ENCODE data around the gene ZSWIM3.
"Not testable (repeated sequence)": the region's sequence is repeated elsewhere in the genome, so short reads cannot be mapped to it uniquely, and the experiment has no call there.

Gene ZSWIM3

DNA sequence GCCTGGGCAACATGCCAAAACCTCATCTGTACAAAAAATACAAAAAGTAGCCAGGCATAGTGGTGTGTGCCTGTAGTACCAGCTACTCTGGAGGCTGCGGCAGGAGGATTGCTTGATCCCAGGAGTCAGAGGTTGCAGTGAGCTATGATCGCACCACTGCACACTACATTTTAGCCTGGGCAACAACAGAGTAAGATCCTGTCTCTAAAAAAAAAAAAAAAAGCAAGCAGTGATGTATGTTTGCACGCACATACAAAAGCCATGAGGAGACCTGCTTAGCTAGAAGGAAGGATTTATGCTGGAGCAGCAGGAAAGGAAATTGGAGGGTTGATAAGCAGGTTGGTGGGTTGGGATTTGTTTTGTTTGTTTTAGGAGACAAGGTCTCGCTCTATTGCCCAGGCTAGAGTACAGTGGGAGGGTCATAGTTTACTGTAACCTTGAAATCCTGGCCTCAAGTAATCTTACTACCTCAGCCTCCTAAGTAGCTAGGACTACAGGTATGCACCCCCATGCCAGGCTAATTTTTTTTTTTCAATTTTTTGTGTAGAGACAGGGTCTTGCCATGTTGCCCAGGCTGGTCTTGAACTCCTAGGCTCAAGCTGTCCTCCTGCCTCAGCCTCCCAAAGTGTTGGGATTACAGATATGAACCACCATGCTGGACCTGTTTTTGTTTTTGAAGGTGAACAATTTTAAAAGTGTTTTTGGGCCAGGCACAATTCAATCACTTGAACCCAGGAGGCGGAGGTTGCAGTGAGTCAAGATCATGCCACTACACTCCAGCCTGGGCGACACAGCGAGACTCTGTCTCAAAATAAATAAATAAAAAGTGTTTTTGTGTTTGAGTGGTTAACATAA is 4.0 kb downstream of the ZSWIM3 start:
- DNase-seq, result no peak

DNA sequence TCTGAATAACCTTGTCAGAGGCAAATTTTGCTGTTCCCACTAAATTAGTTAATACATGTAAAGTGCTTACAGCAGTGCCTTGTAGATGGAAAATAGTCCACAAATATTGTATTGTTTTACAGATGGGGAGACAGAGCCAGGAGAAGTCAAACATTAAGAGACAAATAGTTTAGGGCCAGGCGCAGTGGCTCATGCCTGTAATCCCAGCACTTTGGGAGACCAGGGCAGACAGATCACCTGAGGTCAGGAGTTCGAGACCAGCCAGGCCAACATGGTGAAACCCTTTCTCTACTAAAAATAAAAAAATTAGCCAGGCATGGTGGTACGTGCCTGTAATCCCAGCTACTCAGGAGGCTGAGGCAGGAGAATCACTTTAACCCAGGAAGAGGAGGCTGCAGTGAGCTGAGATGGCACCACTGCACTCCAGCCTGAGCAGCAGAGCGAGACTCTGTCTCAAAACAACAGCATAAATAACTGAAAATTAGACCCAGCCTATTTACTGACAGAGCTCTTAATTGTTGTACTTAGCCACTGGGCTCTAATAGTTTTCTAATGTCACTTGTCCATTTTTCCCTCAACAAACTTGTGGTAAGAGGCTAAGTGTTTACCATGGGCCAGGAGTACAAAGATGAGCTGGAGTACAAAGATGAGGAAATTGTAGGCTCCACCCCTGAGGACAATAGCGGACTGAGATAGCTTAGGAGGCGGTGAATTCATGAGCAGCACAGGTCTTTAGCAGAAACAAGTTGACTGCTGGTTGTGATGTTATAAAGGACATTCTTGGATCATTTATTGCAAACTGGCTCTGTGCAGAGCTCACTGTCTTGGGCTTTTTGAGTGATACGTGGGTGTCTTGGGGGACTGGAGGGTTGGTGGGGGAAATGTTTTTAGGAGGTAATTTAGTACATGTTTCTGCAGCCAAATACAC is 6.4 kb downstream of the ZSWIM3 start:
- DNase-seq, result no peak

- no peak for DNase-seq
These were observed 9.0 kb downstream of the ZSWIM3 start for GRCh38 chr20:45866454-45866853.

DNA sequence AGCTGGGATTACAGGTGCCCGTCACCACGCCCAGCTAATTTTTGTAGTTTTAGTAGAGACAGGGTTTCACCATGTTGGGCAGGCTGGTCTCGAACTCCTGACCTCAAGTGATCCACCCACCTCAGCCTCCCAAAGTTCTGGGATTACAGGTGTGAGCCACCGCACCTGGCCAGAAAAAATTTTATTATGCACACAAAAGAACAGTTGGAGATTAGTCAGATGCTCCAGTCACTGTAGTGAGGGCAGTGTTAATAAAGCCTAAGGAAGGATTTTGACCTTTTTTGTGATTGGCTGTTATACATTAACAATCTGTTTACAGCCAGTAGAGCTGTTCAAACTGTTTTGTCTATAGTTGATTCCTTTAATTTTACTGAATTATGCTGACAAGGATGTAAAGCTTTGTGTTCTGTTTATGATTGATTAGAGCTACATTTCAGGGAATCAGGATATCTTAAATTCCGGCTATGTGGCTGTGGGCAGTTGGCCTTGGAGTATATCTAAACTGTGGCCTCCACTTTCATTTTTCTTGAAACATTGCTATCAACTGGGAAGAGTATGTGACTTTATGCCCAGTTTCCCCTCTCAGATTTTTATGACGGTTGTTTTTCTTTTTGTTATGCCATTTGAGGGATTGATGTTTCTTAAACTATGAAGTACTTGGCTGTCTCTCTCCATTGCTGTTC is 9.9 kb downstream of the ZSWIM3 start:
- no peak for DNase-seq

GRCh38 chr20:45867819-45868176 is 10.4 kb downstream of the ZSWIM3 start:
- DNase-seq, result no peak

GRCh38 chr20:45872626-45873025 is 15.2 kb downstream of the ZSWIM3 start:
- DNase-seq, result no peak

DNA sequence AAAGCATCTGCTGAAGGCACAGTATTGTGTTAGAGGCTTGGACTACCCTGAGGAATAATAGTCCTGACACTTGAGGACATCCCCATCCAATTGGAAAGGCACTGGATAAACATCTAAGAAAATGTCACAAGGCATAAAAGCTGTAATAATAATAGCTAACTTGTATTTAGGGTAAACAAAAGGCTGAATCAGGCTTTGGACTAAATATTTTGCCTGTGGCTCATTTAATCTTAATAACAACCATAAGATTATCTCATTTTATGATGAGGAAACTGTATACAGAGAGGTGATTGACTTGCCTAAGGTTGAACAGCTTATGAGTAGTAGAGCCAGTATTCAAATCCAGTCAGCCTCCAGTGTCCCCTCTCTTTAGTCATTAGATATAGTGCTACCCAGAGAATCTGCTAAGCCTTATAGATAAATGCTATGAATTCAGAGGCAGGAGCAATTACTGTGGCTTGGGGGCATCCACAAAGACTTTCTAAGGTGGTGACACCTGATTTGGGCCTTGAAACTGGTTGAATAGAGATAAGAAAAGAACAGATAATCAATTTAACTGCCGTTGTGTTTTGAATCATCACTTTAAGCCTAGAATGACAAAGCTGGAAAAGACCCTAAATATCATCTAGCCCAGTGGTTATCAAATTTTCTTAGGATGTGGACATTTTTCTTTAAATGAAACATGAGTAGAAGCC is 16.1 kb downstream of the ZSWIM3 start:
- no peak for DNase-seq

DNA sequence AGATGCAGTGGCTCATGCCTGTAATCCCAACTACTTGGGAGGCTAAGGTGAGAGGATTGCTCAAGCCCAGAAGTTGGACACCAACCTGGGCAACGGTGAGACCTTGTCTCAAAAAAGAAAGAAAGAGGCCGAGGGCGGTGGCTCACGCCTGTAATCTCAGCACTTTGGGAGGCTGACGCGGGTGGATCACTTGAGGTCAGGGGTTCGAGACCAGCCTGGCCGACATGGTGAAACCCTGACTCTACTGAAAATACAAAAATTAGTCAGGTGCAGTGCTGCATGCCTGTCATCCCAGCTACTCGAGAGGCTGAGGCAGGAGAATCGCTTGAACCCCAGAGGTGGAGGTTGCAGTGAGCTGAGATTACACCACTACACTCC is 16.7 kb downstream of the ZSWIM3 start:
- not testable (repeated sequence) for DNase-seq

DNA sequence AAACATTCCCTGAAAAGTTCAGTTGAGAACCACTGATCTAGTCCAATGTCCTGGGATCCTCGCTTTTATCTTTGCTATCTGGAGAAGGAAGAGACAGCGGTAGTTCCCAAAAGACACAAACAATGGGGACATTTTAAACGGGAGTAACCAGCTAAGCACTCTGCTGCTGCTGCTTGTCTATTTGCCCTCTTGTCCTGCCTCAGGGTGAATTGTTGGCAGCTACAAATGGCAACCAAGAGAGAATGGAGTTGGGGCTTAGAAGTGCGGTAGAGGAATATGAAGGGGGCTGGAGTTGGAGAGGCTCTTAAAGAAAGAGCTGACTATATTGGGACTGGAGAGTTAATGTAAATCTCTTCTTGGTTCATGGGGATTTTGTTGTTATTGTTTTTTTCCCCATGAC is 17.2 kb downstream of the ZSWIM3 start:
- no peak for DNase-seq

DNA sequence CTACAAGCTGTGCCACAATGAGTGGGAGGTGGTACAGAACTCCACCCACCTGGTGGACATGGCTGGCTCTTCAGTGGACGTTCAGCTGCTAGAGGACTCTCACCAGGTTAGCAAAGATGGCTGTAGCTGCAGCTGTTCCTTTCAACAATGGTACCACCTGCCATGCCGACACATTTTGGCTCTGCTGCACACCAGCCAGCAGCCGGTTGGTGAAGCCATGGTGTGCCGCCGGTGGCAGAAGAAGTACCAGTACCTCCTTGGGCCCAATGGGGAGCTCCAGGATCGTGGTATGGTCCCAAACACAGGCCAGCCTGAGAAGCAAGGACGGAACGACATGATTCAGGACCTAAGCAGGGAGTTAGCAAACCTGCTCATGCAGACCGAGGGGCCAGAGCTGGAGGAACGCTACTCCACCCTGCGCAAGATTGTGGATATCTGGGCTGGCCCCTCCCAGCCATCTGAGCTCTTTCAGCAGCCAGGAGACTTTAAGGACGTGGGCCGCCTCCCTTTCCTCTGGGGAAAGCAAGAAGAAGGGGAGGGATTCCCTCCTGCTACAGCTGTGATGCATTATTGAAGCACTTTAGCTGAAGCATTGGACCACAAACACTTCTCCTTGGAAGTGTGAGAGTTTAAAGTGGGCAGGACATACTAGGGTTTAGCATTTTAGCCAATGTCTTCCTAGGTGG is 20.8 kb downstream of the ZSWIM3 start:
- DNase-seq, result no peak

DNA sequence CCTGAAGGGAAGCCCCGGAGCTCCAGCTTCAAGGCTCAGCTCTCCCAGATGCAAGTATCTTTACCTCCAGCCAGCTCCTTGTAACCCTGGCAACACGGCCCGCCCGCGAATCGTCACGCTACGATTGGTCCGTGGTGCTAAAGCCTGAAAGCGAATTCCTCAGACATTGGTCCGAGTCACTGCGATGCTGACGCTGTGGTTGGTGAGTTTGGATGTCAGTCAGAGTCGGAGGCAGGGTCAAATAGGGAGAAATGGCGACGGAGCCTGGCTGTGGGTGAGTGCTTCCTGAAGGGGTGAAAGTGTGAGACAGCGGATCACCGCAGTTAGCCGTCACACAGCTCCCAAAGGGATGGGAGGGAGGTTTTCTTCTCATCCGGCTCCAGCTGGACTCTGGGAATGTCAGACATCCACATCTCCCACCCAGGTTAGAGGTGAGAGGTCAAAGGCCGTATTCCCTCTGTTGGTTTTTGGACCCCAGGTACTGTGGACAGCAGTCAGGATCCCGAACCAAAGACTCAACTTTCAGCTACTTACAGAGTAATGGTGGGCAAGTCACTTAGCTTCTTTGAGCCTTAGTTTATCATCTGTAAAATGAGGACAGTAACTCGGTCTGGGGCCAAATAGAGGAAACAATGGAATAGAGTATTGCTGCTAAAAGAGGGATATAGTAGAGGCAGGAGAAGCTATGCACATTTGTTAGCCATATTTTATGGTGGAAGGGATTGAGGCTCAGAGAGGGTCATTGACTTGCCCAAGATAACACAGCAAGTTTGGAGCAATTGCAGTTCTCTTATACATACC is 23.8 kb downstream of the ZSWIM3 start, which contains the start of gene ZSWIM1:
TSS of gene ZSWIM1 (plus strand) at position 240 of the 801 bp plus-strand sequence. CDS start 1,366 bp downstream, outside the sequence.
- DNase-seq, result peak; percentile 63 to 99 (median 92)

GRCh38 chr20:45882469-45883099 is 25.2 kb downstream of the ZSWIM3 start:
- no peak for DNase-seq

DNA sequence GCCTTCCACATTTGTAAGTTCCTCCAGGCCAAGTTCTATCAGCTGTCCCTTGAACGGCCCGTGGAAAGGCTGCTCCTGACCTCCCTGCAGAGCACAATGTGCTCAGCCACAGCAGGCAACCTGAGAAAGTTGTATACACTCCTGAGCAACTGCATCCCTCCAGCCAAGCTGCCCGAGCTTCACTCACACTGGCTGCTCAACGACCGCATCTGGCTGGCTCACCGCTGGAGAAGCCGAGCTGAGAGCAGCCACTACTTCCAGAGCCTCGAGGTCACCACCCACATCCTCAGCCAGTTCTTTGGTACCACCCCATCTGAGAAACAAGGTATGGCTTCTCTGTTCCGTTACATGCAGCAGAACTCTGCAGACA is 25.7 kb downstream of the ZSWIM3 start:
- DNase-seq, result no peak

DNA sequence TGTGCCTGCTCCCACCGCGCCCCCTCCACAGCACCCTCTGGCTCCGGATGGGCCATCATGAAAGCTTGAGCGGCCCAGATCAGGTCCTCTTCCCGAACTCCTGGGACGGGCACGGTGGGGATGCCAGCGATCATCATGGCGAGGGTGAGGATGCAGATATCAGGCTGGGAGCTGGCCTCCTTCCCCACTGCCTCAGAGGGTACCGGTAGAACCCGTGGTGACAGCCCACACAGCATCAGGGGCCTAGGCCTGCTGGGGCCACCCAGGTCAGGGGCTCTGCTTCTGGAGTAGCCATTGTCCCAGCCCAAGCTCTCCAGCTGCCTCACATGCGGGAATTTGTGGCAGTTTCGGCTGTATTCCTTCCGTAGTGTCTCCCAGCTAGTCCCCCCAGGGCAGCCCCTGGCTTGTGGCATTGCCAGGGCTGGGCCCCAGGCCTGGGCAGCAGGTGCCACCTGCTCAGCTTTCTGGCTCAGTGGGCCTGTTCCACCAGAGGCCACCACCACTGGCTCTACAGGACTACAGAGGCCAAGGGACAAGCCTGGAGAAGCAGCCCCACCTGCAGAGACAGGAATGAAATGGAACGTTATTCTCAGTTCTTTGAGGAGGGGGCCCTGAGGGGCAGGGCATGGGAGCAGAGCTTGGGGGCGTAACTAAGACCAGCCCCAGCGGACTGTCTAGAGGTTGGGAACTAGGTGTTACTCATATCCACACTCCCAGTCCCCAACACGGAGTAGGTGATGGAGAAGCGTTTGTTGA is 29.4 kb downstream of the ZSWIM3 start:
- no peak for DNase-seq

DNA sequence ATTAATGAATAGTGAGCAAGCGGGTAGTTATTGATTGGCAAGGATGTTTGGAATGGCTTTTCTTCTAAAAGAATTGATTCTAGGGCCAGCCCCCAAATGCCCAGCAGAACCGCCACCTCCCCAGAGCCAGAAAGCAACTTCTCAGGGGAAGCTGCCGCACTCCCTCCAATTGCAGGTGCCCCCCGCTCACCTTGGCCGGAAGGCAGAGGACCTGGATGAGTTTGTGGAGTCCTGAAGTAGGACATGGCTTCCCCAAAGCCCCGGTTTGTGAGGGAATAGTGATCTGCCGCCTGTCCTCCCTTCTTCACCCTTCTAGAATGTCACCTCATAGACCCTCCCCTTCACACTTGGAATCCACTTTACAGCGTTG is 29.9 kb downstream of the ZSWIM3 start, which contains the start of gene SPATA25:
TSS of gene SPATA25 (minus strand) at position 277 of the 370 bp plus-strand sequence. CDS start at position 245, 32 bp downstream.
- no peak for DNase-seq

GRCh38 chr20:45888681-45889080 is 31.3 kb downstream of the ZSWIM3 start:
- no peak for DNase-seq

GRCh38 chr20:45890077-45890984 is 32.9 kb downstream of the ZSWIM3 start:
- DNase-seq, result peak in 12 of 14 donors; percentile 9 to 71 (median 51)
